ENCODE results near the gene RUFY3.
A peak's percentile ranks its signal among the peaks of the same experiment; 100 is the strongest.
"Not testable (repeated sequence)": the region's sequence is repeated elsewhere in the genome, so short reads cannot be mapped to it uniquely, and the experiment has no call there.

RUFY3 gene

DNA sequence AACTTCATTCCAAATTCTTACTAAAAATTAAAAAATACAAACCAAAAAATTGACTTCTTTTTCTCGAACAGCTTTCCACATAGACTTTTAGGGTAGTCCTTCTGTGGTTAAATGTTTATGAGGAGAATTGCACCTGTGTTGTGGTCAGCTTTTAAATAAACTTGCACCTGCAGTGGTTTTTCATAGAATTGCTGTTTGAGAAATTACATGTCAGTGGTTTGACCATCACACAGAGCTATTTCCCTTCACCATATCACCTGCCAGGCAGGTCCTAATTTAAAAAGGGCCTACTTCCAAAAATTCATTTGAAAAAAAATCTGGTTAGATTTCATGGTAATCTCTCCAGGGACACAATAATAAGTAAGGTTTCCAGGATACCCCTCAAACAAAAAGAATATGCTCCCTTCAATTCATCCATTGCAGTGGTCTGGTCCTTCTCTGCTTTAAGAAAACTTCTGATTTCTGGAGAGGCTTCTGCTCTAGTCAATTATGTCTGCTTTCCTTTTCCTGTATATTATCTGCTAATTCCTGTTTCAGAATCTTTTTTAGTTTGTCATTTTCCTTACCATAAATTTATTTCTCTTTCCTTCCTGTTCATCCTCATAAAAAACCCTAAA is 43.3 kb upstream of the RUFY3 start:
- H3K9me3 ChIP-seq (ENCODE audit: severe bottlenecking) = no peaks in the 10 kb centered on the region
- TF ChIP-seq, protein P1, sequence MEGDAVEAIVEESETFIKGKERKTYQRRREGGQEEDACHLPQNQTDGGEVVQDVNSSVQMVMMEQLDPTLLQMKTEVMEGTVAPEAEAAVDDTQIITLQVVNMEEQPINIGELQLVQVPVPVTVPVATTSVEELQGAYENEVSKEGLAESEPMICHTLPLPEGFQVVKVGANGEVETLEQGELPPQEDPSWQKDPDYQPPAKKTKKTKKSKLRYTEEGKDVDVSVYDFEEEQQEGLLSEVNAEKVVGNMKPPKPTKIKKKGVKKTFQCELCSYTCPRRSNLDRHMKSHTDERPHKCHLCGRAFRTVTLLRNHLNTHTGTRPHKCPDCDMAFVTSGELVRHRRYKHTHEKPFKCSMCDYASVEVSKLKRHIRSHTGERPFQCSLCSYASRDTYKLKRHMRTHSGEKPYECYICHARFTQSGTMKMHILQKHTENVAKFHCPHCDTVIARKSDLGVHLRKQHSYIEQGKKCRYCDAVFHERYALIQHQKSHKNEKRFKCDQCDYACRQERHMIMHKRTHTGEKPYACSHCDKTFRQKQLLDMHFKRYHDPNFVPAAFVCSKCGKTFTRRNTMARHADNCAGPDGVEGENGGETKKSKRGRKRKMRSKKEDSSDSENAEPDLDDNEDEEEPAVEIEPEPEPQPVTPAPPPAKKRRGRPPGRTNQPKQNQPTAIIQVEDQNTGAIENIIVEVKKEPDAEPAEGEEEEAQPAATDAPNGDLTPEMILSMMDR (IDR thresholded peaks at IDR 0.05; ENCODE audit: poor library complexity, severe bottlenecking) = no peak
- no peak overlapping the region for H3K27ac ChIP-seq (ENCODE audit: poor library complexity, severe bottlenecking)
- ATAC-seq (ENCODE audit: low read depth) (no peak), DNase-seq (ENCODE audit: low spot score) (no peak)
- H3K36me3 ChIP-seq (ENCODE audit: low read depth) = no peaks in the 10 kb centered on the region
- H3K4me1 ChIP-seq (ENCODE audit: insufficient read depth, poor library complexity, severe bottlenecking) = peaks cover 4% of the 10 kb centered on the region
- H3K27me3 ChIP-seq (ENCODE audit: insufficient read depth, poor library complexity, severe bottlenecking) = no peaks in the 10 kb centered on the region
- H3K4me3 ChIP-seq (ENCODE audit: severe bottlenecking) = no peak overlapping the region

GRCh38 chr4:70680934-70681333 is 40.8 kb upstream of the RUFY3 start:
- DNase-seq (ENCODE audit: low spot score) (no peak), ATAC-seq (ENCODE audit: low read depth) (no peak)
- Histone ChIP-seq H3K27ac (ENCODE audit: poor library complexity, severe bottlenecking) (no peak overlapping the region), H3K36me3 (ENCODE audit: low read depth) (no peaks in the 10 kb centered on the region), H3K4me3 (ENCODE audit: severe bottlenecking) (no peak overlapping the region), H3K4me1 (ENCODE audit: insufficient read depth, poor library complexity, severe bottlenecking) (peaks cover 4% of the 10 kb centered on the region), H3K27me3 (ENCODE audit: insufficient read depth, poor library complexity, severe bottlenecking) (no peaks in the 10 kb centered on the region), H3K9me3 (ENCODE audit: severe bottlenecking) (no peaks in the 10 kb centered on the region)
- TF ChIP-seq, protein P1 (IDR thresholded peaks at IDR 0.05; ENCODE audit: poor library complexity, severe bottlenecking) = no peak

- DNase-seq (ENCODE audit: low spot score) (no peak), ATAC-seq (ENCODE audit: low read depth) (no peak)
- Histone ChIP-seq H3K4me1 (ENCODE audit: insufficient read depth, poor library complexity, severe bottlenecking) (peaks cover 4% of the 10 kb centered on the region), H3K4me3 (ENCODE audit: severe bottlenecking) (no peak overlapping the region), H3K27ac (ENCODE audit: poor library complexity, severe bottlenecking) (no peak overlapping the region), H3K36me3 (ENCODE audit: low read depth) (no peaks in the 10 kb centered on the region), H3K27me3 (ENCODE audit: insufficient read depth, poor library complexity, severe bottlenecking) (no peaks in the 10 kb centered on the region), H3K9me3 (ENCODE audit: severe bottlenecking) (no peaks in the 10 kb centered on the region)
- TF ChIP-seq, protein P1 (IDR thresholded peaks at IDR 0.05; ENCODE audit: poor library complexity, severe bottlenecking) = no peak
These were observed 40.1 kb upstream of the RUFY3 start for GRCh38 chr4:70681704-70682103.

DNA sequence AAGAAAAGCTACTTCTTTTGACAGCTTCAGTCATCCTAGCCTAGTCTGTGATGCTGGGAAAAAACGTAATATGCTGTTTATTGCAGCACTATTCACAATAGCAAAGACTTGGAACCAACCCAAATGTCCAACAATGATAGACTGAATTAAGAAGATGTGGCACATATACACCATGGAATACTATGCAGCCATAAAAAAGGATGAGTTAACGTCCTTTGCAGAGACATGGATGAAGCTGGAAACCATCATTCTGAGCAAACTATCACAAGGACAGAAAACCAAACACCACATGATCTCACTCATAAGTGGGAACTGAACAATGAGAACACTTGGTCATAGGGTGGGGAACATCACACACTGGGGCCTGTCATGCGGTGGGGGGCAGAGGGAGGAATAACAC is 39.6 kb upstream of the RUFY3 start:
- H3K4me3 ChIP-seq (ENCODE audit: severe bottlenecking) = not testable (repeated sequence)

DNA sequence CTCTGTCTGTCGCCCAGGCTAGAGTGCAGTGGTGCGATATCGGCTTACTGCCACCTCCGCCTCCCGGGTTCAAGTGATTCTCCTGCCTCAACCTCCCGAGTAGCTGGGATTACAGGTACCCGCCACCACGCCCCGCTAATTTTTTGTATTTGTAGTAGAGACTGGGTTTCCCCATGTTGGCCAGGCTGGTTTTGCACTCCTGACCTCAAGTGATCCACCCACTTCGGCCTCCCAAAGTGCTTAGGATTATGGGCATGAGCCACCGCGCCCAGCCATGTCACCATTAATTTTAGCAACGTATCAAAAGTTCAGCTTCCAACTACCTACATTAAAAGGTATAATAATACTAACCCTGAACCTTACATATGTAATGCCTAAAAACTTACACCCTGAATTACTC is 34.4 kb upstream of the RUFY3 start:
- no peak for DNase-seq (ENCODE audit: low spot score)
- H3K4me1 ChIP-seq (ENCODE audit: insufficient read depth, poor library complexity, severe bottlenecking) = peaks cover 17% of the 10 kb centered on the region
- H3K27ac ChIP-seq (ENCODE audit: poor library complexity, severe bottlenecking) = peak overlapping the region; percentile 66
- H3K9me3 ChIP-seq (ENCODE audit: severe bottlenecking) = no peaks in the 10 kb centered on the region
- ATAC-seq (ENCODE audit: low read depth) = no peak
- TF ChIP-seq, protein P1 (IDR thresholded peaks at IDR 0.05; ENCODE audit: poor library complexity, severe bottlenecking) = no peak
- H3K27me3 ChIP-seq (ENCODE audit: insufficient read depth, poor library complexity, severe bottlenecking) = no peaks in the 10 kb centered on the region
- peak overlapping the region; percentile 71 for H3K4me3 ChIP-seq (ENCODE audit: severe bottlenecking)
- peaks cover 25% of the 10 kb centered on the region for H3K36me3 ChIP-seq (ENCODE audit: low read depth)

More for the DNA sequence above, 39.6 kb upstream of the RUFY3 start:
- not testable (repeated sequence) for ATAC-seq (ENCODE audit: low read depth); H3K27me3 ChIP-seq (ENCODE audit: insufficient read depth, poor library complexity, severe bottlenecking); H3K4me1 ChIP-seq (ENCODE audit: insufficient read depth, poor library complexity, severe bottlenecking); H3K27ac ChIP-seq (ENCODE audit: poor library complexity, severe bottlenecking); H3K36me3 ChIP-seq (ENCODE audit: low read depth); H3K9me3 ChIP-seq (ENCODE audit: severe bottlenecking); DNase-seq (ENCODE audit: low spot score)

Data from RWPE2 (cell line).